Lower leg skin (tissue), 4 donors: Measurements from ENCODE around the gene SHC3. TPM values are rescaled to one million over a fixed set of nuclear protein-coding genes. Genes with fewer than 3 reads are reported as not detected.

ENCODE experiments used
- DNase-seq, 2 donors: peaks; one replicate each; pipeline ENCODE4 v3.0.0-alpha.2; 2019; ENCODE audit warnings: low spot score in 2 of 2
- H3K4me3 ChIP-seq: fragments of 200-600 bp; sonication (generic); 2 replicates; pipeline ENCODE4 v1.5.1; 2017; ENCODE audit warnings: mild to moderate bottlenecking, low read depth; ENCODE audit not compliant: poor library complexity, severe bottlenecking
- CTCF ChIP-seq, 3 donors: fragments of 450-650 bp; IDR thresholded peaks; one replicate each; pipeline ENCODE4 v1.5.1; 2016; ENCODE audit warnings: antibody characterized with exemption in 3 of 3, mild to moderate bottlenecking in 3 of 3, moderate library complexity in 2 of 3
- POLR2A ChIP-seq, 2 donors: fragments of 450-650 bp; IDR thresholded peaks; one replicate each; pipeline ENCODE4 v1.6.1; 2016 to 2017; ENCODE audit warnings: antibody characterized with exemption in 2 of 2, mild to moderate bottlenecking in 1 of 2, moderate library complexity in 1 of 2
- WGBS, 2 donors: methylation state at CpG; one replicate each; pipeline ENCODE4 v1.1.5; 2018; 5-methylcytosine and 5-hydroxymethylcytosine counted together
- intact Hi-C: fragments of 100-400 bp; cut with DNase I; formaldehyde crosslinking; loops from one replicate; pipeline ENCODE4 v1.15.0; 2023; ENCODE audit warnings: low total_unique reads
- total RNA-seq, 4 donors: library from RNA; depleted of rRNA; stranded (reverse); fragments of >200 nt; gene quantifications; one replicate each; pipeline ENCODE4 v1.1.0, GENCODE V29; 2016

The SHC3 gene
- total RNA-seq, 4 donors from 2014 or later = 0.49 to 3.7 (median 1.7) TPM

GRCh38 chr9:89046832-89047231 is 131.8 kb downstream of the SHC3 start:
- DNase-seq = no peak
- intact Hi-C loops = no loop called here
- TF ChIP-seq POLR2A (IDR thresholded peaks at IDR 0.05) (no peak), CTCF (IDR thresholded peaks at IDR 0.05) (no peak)

GRCh38 chr9:89044881-89045280 is 133.7 kb downstream of the SHC3 start:
- intact Hi-C loops = loop anchor here (5.0 kb wide), 1 partner anchor 1427 kb away; no protein-coding TSS in a partner anchor
- 89 to 91% methylated on average over 4 of the region's 4 CpGs for WGBS, 2 donors
- TF ChIP-seq POLR2A (IDR thresholded peaks at IDR 0.05) (no peak), CTCF (IDR thresholded peaks at IDR 0.05) (no peak)
- no peak overlapping the region for H3K4me3 ChIP-seq
- DNase-seq = no peak

More at GRCh38 chr9:89046832-89047231, 131.8 kb downstream of the SHC3 start:
- H3K4me3 ChIP-seq = no peak overlapping the region
- 54 to 57% methylated on average over 2 of the region's 2 CpGs for WGBS, 2 donors

- intact Hi-C loops = loop anchor here (5.0 kb wide), 1 partner anchor 1428 kb away; no protein-coding TSS in a partner anchor
- 83 to 87% methylated on average over 2 of the region's 2 CpGs for WGBS, 2 donors
- no peak for TF ChIP-seq POLR2A (IDR thresholded peaks at IDR 0.05)
- no peak for TF ChIP-seq CTCF (IDR thresholded peaks at IDR 0.05)
- DNase-seq = no peak
- no peak overlapping the region for H3K4me3 ChIP-seq
Measured at GRCh38 chr9:89044104-89044503, 134.5 kb downstream of the SHC3 start.

GRCh38 chr9:89042984-89043383 is 135.6 kb downstream of the SHC3 start:
- WGBS, 2 donors = 79 to 89% methylated on average over 9 of the region's 9 CpGs
- TF ChIP-seq CTCF (IDR thresholded peaks at IDR 0.05) (no peak), POLR2A (IDR thresholded peaks at IDR 0.05) (no peak)
- DNase-seq = no peak
- intact Hi-C loops = loop anchor here (5.0 kb wide), 1 partner anchor 1429 kb away; no protein-coding TSS in a partner anchor
- no peak overlapping the region for H3K4me3 ChIP-seq

- TF ChIP-seq CTCF (IDR thresholded peaks at IDR 0.05) (no peak), POLR2A (IDR thresholded peaks at IDR 0.05) (no peak)
- intact Hi-C loops = loop anchor here (5.0 kb wide), 1 partner anchor 1433 kb away; no protein-coding TSS in a partner anchor
- 95 to 100% methylated on average over 2 of the region's 2 CpGs for WGBS, 2 donors
- H3K4me3 ChIP-seq = no peak overlapping the region
- no peak for DNase-seq
Measured at GRCh38 chr9:89039664-89040063, 139.0 kb downstream of the SHC3 start.

GRCh38 chr9:89039104-89039465 is 139.5 kb downstream of the SHC3 start:
- intact Hi-C loops = no loop called here
- TF ChIP-seq CTCF (IDR thresholded peaks at IDR 0.05) (no peak), POLR2A (IDR thresholded peaks at IDR 0.05) (no peak)
- WGBS, 2 donors = 66 to 74% methylated on average over 4 of the region's 4 CpGs
- H3K4me3 ChIP-seq = no peak overlapping the region
- DNase-seq = no peak
